Left forelimb (tissue), 1 donor: Measurements from ENCODE around the gene NFKBIZ.
A peak's percentile ranks its signal among the peaks of the same experiment; 100 is the strongest.

Experiments used
- DNase-seq: peaks from one replicate; pipeline ENCODE4 v3.0.0-alpha.2; 2018; ENCODE audit warnings: low spot score

Gene NFKBIZ

GRCh38 chr3:101827211-101828174, 21.8 kb upstream of the NFKBIZ start:
- peak; percentile 86 for DNase-seq

GRCh38 chr3:101828276-101828675, 21.0 kb upstream of the NFKBIZ start:
- DNase-seq, result no peak

- no peak for DNase-seq
Observed at GRCh38 chr3:101828691-101829436, 20.4 kb upstream of the NFKBIZ start.

GRCh38 chr3:101829437-101829830, 19.9 kb upstream of the NFKBIZ start:
- no peak for DNase-seq

- DNase-seq, result no peak
Observed at GRCh38 chr3:101829874-101830273, 19.4 kb upstream of the NFKBIZ start.

GRCh38 chr3:101833446-101833974, 15.8 kb upstream of the NFKBIZ start:
- no peak for DNase-seq

- no peak for DNase-seq
Observed at GRCh38 chr3:101835676-101836075, 13.6 kb upstream of the NFKBIZ start.

GRCh38 chr3:101836160-101836559, 13.2 kb upstream of the NFKBIZ start:
- DNase-seq, result no peak

GRCh38 chr3:101836652-101837598, 12.4 kb upstream of the NFKBIZ start:
- no peak for DNase-seq

- DNase-seq, result no peak
Observed at GRCh38 chr3:101838691-101839090, 10.6 kb upstream of the NFKBIZ start.

GRCh38 chr3:101840066-101840465, 9.2 kb upstream of the NFKBIZ start:
- DNase-seq, result no peak

GRCh38 chr3:101842245-101842934, 6.9 kb upstream of the NFKBIZ start:
- no peak for DNase-seq

GRCh38 chr3:101842935-101843330, 6.4 kb upstream of the NFKBIZ start:
- DNase-seq, result no peak

GRCh38 chr3:101845425-101845824, 3.9 kb upstream of the NFKBIZ start:
- no peak for DNase-seq

GRCh38 chr3:101846709-101847108, 2.6 kb upstream of the NFKBIZ start:
- DNase-seq, result no peak

- DNase-seq, result no peak
Observed at GRCh38 chr3:101847328-101847727, 2.0 kb upstream of the NFKBIZ start.

GRCh38 chr3:101848326-101848725, 988 bp upstream of the NFKBIZ start:
- no peak for DNase-seq

- peak; percentile 82 for DNase-seq
Observed at GRCh38 chr3:101849714-101850245, 466 bp downstream of the NFKBIZ start.

- no peak for DNase-seq
Observed at GRCh38 chr3:101850246-101851051, 1.1 kb downstream of the NFKBIZ start.
